Ovary (tissue), 9 donors: ENCODE data around the gene CCL11. TPM values are rescaled to one million over a fixed set of nuclear protein-coding genes. Genes with fewer than 3 reads are reported as not detected.

Source experiments
- DNase-seq, 5 donors: peaks; one replicate each; pipeline ENCODE4 v3.0.0-alpha.2; 2019 to 2020
- H3K27ac ChIP-seq, 2 donors: fragments of 200-600 bp; one replicate each; pipeline versions ENCODE4 v1.5.1 to v1.8.0; 2019 to 2022
- H3K27me3 ChIP-seq: fragments of 200-600 bp; one replicate; pipeline ENCODE4 v1.8.0; 2022
- H3K36me3 ChIP-seq: fragments of 200-600 bp; sonication (generic); one replicate; pipeline ENCODE4 v1.5.1; 2019
- H3K4me1 ChIP-seq: one replicate; pipeline ENCODE4 v1.8.1; 2013; ENCODE audit warnings: mild to moderate bottlenecking, moderate library complexity; ENCODE audit not compliant: insufficient read depth
- H3K4me3 ChIP-seq: fragments of 200-600 bp; sonication (generic); one replicate; pipeline ENCODE4 v1.5.1; 2017
- H3K9me3 ChIP-seq, 2 donors: fragments of 200-600 bp in 1 of 2; sonication (generic) in 1 of 2; one replicate each; pipeline versions ENCODE4 v1.5.1 to v1.8.1; 2013 to 2019; ENCODE audit warnings: mild to moderate bottlenecking in 1 of 2, moderate library complexity in 1 of 2
- EP300 ChIP-seq: sonication (generic); formaldehyde crosslinking; IDR thresholded peaks from one replicate; pipeline ENCODE4 v1.6.1; 2017; ENCODE audit warnings: antibody characterized with exemption
- POLR2A ChIP-seq: fragments of 450-650 bp; IDR thresholded peaks from one replicate; pipeline ENCODE4 v1.6.1; 2017; ENCODE audit warnings: antibody characterized with exemption, mild to moderate bottlenecking, moderate library complexity
- WGBS, 3 donors: extraction: QIAGEN DNeasy Blood & Tissue Kit in 1 of 3; methylation state at CpG; one replicate each; pipeline versions ENCODE4 v1.1.5 to v1.1.7; 2013 to 2017; 5-methylcytosine and 5-hydroxymethylcytosine counted together
- intact Hi-C, 4 donors: fragments of 100-400 bp; cut with DNase I; formaldehyde crosslinking; loops; one replicate each; pipeline versions ENCODE4 v1.11.0 to v1.15.1; 2022 to 2023
- polyA plus RNA-seq, 2 donors: library from polyadenylated mRNA; stranded (reverse); fragments of 200-250 nt in 1 of 2; fragments of 350-450 nt in 1 of 2; fragmentation: Illumina TruSeq in 1 of 2; extraction: RNeasy Lipid Tissue Mini Kit (QIAGEN cat#74804) in 1 of 2; gene quantifications; one replicate each; pipeline ENCODE4 v1.2.3, GENCODE V29; 2013 to 2014
- total RNA-seq, 7 donors: library from RNA; depleted of rRNA in 2 of 7; stranded (reverse); fragments of >200 nt in 2 of 7; fragmentation: NEBNext Ultra II Directional in 3 of 7; extraction: Animal tissue kit (Norgen Biotek cat#: 25700) in 3 of 7; gene quantifications; one replicate each; pipeline versions ENCODE4 v1.1.0 to v1.2.4, GENCODE V29; 2016 to 2023
- TF ChIP-seq, protein P1 (sequence below), 3 donors: fragments of 450-650 bp in 2 of 3; fragments of 200-600 bp in 1 of 3; IDR thresholded peaks; one replicate each; pipeline versions ENCODE4 v1.5.1 to v1.8.0; 2016 to 2022; ENCODE audit warnings: antibody characterized with exemption in 3 of 3, mild to moderate bottlenecking in 1 of 3
- donor health status: DM: no; HTN: no; CAD: no; lungs with moderate emphysema.
- donor health status: DM: no; HTN: no; CAD: no.
- donor health status: Bipolar disorder and iron deficiency.
- donor health status: DM: yes; HTN: yes; CAD: no.
- donor health status: DM: no; HTN: no; CAD: no.
- donor health status: DM: yes; HTN: yes; CAD: no.

CCL11 gene
- total and polyA plus RNA-seq, 9 donors = 0.35 to 2.0 TPM; not detected in 7

DNA sequence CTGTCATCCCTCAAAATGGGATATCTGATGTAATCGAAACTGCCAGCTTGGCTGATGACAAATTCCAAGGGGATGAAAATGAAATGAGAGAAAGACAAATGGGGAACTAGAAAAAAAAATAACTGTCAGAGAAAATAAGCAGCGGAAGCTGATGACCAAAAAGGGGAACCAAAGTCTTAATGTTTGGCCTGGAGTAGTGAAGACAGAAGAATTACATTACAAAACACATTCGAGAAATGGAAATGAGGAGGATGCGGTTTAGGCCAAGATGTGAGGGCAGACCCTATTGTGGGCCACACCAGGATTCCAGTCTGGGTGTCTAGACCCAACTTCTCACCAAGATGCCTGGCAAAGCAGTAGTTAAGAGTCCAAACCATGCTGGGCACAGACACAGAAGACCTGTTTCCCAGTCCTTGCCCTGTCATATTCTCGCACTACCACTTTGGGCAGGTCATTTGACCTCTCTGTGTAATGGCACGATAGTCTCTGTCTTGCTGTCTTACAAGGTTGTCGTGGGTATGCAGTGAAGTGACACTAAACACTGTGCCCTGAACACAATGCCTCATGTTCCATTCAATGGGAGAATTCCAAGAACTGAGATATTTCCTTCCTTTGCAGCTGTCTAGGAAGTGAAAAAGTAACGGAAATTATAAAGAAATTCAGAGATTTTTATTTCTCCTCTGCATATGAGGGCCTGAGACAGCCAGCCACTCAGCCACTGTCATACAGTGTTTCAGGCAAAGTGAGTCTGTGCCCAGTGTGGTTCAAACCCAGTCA lies 42.8 kb upstream of the CCL11 start:
- DNase-seq = no peak
- H3K4me1 ChIP-seq = peaks cover 2% of the 10 kb centered on the region
- no peaks in the 10 kb centered on the region for H3K9me3 ChIP-seq
- no peak overlapping the region for H3K4me3 ChIP-seq
- H3K27me3 ChIP-seq = no peaks in the 10 kb centered on the region
- WGBS, 3 donors = 81 to 93% (median 90%) methylated on average over 8 of the region's 8 CpGs
- intact Hi-C loops = no loop called here
- no peaks in the 10 kb centered on the region for H3K36me3 ChIP-seq
- no peak for TF ChIP-seq EP300
- no peak for TF ChIP-seq POLR2A
- TF ChIP-seq, protein P1, sequence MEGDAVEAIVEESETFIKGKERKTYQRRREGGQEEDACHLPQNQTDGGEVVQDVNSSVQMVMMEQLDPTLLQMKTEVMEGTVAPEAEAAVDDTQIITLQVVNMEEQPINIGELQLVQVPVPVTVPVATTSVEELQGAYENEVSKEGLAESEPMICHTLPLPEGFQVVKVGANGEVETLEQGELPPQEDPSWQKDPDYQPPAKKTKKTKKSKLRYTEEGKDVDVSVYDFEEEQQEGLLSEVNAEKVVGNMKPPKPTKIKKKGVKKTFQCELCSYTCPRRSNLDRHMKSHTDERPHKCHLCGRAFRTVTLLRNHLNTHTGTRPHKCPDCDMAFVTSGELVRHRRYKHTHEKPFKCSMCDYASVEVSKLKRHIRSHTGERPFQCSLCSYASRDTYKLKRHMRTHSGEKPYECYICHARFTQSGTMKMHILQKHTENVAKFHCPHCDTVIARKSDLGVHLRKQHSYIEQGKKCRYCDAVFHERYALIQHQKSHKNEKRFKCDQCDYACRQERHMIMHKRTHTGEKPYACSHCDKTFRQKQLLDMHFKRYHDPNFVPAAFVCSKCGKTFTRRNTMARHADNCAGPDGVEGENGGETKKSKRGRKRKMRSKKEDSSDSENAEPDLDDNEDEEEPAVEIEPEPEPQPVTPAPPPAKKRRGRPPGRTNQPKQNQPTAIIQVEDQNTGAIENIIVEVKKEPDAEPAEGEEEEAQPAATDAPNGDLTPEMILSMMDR (IDR thresholded peaks at IDR 0.05) = no peak
- no peak overlapping the region for H3K27ac ChIP-seq

DNA sequence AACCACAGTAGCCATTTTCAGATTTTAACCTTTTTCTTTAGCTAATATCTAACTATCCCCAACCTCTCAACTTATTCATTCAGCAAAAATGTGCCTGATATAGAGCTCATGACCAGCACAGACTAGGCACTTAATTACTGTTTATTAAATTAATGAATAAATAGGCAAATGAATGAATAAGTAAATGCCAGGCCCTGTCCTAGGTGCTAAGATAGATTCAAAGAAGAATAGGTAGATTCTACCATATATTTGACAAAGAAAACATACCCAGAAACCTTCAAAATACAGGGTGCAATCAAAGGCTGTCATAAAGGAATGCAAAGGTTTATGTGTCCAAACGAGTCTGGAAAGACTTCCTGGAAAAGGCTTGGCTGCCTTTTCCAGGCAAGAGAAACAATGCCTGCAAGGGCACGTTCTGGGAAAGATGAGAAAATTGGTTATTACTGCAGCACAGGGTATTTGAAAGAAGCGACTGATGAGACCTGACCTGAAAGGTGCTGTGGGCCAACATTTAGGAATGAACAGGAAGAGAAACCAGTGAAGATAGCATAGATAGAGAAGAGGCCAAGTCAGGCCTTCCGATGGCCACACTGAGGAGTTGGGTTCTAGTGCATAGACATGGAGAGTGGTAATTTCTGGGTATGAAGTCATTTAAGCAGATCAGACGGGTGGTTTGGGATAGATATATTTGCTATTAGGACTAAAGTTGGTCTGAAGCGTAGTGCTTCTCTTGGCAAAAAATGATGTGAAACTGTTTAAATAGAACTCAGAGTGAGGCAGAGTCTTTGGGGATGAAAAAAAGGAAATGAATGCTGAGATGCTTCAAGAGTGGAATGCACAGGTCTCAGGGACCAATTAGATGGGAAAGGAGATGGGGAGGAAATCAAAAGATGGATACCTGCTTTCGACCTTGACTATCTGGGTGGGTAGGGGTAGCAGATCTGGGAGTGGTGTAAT lies 41.9 kb upstream of the CCL11 start:
- peak overlapping the region in 1 of 2 donors; percentile 6 for H3K27ac ChIP-seq
- 78 to 82% (median 81%) methylated on average over 7 of the region's 7 CpGs for WGBS, 3 donors
- no peak for TF ChIP-seq EP300
- TF ChIP-seq, protein P1 (IDR thresholded peaks at IDR 0.05) = no peak
- no peak for TF ChIP-seq POLR2A
- H3K4me3 ChIP-seq = no peak overlapping the region
- no peaks in the 10 kb centered on the region for H3K27me3 ChIP-seq
- H3K9me3 ChIP-seq = no peaks in the 10 kb centered on the region
- no peaks in the 10 kb centered on the region for H3K36me3 ChIP-seq
- intact Hi-C loops = no loop called here
- no peak for DNase-seq
- peaks cover 2% of the 10 kb centered on the region for H3K4me1 ChIP-seq

DNA sequence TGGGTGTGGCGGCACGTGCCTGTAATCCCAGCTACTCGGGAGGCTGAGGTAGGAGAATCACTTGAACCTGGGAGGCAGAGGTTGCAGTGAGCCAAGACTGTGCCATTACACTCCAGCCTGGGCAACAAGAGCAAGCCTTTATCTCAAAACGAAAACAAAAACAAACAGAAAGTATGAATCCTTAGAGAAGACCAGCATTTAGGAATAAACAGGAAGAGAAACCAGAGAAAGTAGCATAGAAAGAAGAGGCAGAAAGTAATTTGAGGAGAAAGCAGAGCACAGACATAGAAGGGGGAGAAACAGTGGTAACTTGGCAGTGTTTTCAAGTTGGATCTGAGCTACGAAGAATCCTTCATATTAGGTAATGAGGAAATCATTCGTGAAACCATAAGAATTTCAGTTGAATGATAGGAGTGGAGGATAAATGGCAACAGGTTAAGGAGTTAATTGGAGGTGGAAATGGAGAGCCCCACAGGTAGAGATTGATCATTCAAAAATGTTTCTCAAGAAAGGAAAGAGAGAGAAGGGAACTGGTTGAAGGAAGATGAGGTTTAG lies 40.1 kb upstream of the CCL11 start:
- TF ChIP-seq EP300 (no peak), POLR2A (no peak)
- TF ChIP-seq, protein P1 (IDR thresholded peaks at IDR 0.05) = no peak
- H3K9me3 ChIP-seq = no peaks in the 10 kb centered on the region
- WGBS, 3 donors = 59 to 72% (median 70%) methylated on average over 6 of the region's 6 CpGs
- no peak for DNase-seq
- peaks cover 2% of the 10 kb centered on the region for H3K4me1 ChIP-seq
- H3K27ac ChIP-seq = no peak overlapping the region
- H3K4me3 ChIP-seq = no peak overlapping the region
- intact Hi-C loops = no loop called here
- H3K36me3 ChIP-seq = no peaks in the 10 kb centered on the region
- no peaks in the 10 kb centered on the region for H3K27me3 ChIP-seq

DNA sequence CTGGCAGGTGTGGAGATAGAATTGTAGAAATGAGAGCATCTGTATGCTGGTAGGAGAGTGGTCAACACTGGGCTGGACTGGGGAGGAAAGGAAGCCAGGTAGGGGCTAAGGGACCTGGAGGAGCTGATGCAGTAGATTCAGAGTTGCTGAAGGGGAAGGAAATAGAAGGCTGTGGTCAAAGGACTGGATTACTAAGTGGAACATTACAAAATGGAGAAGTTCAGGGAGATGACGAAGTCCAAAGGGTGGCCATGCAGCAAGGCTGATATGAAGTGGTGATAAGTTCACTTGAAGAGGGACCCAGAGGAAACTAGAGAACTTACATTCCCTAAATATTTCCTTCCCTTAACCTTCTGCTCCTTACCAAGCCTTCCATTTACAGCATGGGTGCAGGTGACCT lies 39.1 kb upstream of the CCL11 start:
- Histone ChIP-seq H3K27me3 (no peaks in the 10 kb centered on the region), H3K4me3 (no peak overlapping the region), H3K9me3 (no peaks in the 10 kb centered on the region), H3K36me3 (no peaks in the 10 kb centered on the region), H3K4me1 (peaks cover 1% of the 10 kb centered on the region), H3K27ac (no peak overlapping the region)
- DNase-seq = no peak
- intact Hi-C loops = no loop called here
- WGBS, 3 donors = 91 to 95% (median 94%) methylated on average over 1 of the region's 1 CpG
- TF ChIP-seq, protein P1 (IDR thresholded peaks at IDR 0.05) = no peak
- TF ChIP-seq EP300 (no peak), POLR2A (no peak)
